NCI-H187 (cell line): ENCODE measurements around the gene RLF.
A peak's percentile ranks its signal among the peaks of the same experiment; 100 is the strongest.

ENCODE experiments used
- DNase-seq, 2 experiments: peaks; one replicate each; lab custom pipeline; 2025; lab: John Stamatoyannopoulos, UW

The RLF gene, protein sequence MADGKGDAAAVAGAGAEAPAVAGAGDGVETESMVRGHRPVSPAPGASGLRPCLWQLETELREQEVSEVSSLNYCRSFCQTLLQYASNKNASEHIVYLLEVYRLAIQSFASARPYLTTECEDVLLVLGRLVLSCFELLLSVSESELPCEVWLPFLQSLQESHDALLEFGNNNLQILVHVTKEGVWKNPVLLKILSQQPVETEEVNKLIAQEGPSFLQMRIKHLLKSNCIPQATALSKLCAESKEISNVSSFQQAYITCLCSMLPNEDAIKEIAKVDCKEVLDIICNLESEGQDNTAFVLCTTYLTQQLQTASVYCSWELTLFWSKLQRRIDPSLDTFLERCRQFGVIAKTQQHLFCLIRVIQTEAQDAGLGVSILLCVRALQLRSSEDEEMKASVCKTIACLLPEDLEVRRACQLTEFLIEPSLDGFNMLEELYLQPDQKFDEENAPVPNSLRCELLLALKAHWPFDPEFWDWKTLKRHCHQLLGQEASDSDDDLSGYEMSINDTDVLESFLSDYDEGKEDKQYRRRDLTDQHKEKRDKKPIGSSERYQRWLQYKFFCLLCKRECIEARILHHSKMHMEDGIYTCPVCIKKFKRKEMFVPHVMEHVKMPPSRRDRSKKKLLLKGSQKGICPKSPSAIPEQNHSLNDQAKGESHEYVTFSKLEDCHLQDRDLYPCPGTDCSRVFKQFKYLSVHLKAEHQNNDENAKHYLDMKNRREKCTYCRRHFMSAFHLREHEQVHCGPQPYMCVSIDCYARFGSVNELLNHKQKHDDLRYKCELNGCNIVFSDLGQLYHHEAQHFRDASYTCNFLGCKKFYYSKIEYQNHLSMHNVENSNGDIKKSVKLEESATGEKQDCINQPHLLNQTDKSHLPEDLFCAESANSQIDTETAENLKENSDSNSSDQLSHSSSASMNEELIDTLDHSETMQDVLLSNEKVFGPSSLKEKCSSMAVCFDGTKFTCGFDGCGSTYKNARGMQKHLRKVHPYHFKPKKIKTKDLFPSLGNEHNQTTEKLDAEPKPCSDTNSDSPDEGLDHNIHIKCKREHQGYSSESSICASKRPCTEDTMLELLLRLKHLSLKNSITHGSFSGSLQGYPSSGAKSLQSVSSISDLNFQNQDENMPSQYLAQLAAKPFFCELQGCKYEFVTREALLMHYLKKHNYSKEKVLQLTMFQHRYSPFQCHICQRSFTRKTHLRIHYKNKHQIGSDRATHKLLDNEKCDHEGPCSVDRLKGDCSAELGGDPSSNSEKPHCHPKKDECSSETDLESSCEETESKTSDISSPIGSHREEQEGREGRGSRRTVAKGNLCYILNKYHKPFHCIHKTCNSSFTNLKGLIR (N-terminal part only)

GRCh38 chr1:40161125-40161887 is at the start of gene RLF:
TSS of gene RLF (plus strand) at chr1:40161387. CDS start at chr1:40161400, 13 bp downstream.
- DNase-seq = peak; percentile 77 to 90

DNA sequence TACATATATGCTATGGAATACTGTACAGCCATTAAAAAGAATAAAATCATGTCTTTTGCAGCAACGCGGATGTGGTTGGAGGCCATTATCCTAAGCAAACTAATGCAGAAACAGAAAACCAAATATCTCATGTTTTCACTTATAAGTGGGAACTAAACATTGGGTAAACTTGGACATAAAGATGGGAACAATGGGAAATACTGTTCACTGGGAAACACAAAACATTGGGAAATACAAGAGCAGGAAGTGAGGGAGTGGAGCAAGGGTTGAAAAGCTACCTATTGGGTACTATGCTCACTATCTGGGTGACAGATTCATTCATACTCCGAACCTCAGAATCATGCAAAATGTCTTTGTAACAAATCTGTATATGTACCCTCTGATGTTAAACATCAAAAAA is 46.8 kb upstream of the RLF start:
- DNase-seq = no peak

DNA sequence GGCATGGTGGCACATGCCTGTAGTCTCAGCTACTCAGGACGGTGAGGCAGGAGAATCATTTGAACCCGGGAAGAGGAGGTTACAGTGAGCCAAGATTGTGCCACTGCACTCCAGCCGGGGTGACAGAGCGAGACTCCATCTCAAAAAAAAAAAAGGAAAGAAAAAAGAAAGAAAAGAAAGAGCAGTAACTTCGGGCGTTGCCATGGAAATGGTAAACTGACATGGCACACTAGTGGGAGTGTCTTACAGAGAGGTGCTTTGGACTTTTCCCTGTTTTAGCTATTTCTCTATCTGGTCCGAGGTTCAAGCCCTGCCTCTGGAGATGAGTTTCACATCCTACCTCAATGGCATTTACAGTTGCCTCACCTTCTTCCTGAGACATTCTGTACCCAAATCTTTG is 41.1 kb upstream of the RLF start:
- DNase-seq = no peak

- no peak for DNase-seq
Observed at GRCh38 chr1:40122855-40123254, 38.3 kb upstream of the RLF start.

- DNase-seq = no peak
Observed at GRCh38 chr1:40130892-40131291, 30.3 kb upstream of the RLF start.

GRCh38 chr1:40132383-40133311 is 28.5 kb upstream of the RLF start:
- DNase-seq = no peak

- DNase-seq = no peak
Observed at GRCh38 chr1:40133312-40133665, 27.9 kb upstream of the RLF start.

DNA sequence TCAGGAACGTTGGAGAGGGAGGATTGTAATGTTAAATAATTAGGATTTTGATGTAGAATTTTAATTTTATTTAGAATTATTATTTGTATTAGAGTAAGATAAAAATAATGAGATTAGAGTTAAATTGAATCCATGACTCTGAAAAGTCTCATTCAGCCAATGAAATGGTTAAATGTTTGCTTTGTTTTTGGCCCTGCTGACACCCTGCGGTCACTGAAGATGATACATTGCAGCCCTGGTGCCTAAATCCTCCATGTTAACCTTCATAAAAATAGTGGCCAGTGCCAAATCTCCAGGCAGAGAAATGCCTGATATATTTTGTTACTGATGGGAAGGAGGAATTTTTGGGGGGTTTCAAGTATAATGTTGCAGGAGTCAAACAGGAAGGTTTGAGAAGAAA is 27.3 kb upstream of the RLF start:
- DNase-seq = no peak

DNA sequence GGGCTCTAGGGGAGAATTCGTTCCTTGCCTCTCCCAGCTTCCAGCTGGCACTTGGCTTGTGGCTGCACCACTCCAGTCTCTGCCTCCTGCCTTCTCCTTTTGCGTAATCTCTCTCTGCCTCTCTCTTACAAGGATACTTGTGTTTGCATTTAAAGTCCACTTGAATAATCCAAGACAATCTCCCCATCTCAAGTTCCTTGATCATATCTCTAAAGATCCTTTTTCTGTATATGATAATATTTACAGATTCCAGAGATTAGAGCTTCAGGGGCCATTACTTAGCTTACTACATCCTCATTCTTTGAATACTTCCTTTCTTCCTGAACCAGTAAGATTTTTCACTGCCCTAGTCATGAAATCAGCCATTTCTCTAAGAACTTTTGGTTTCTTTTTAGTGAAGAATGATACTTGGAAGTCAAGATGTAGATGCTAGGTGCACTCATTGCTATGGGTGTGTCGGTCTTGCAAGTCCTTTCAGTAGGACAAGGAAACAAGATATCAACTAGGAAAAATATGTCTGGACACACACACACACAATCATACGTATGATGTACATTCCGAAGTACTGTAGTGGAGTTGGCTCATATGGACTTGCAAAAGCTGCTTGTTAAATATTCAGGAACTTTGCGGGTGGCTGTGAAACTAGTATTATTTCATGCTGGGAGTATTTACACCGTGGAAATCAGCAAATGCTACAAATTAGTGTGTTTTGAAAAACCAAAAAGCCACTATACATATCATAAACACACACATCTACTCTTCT is 20.8 kb upstream of the RLF start:
- no peak for DNase-seq

DNA sequence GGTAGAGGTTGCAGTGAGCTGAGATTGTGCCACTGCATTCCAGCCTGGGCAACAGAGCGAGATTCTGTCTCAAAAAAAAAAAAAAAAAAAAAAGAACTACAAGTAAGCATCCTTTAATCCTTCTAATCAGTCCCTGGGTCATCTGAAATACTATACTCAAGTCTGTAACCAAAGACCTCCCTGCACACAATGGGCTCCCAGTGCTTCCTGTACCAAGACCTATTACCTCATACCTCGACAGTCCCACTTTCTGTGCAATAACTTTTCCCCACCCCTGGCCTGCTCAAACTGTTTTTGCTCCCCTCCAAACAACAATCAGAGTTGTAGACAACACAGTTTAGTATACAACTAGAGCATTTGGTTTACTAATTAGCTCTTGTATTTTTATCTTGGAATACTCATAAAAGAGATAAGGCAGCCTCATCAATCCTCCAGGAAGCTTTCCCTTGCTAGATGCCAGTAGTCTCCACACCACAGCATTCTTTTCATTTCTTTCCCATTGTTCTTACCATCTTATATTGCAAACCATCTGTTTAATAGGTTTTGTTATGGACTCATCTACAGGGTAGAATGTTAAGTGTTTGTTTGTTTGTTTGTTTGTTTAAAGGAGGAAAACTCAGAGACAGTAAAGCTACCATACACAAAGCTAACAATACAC is 19.2 kb upstream of the RLF start:
- no peak for DNase-seq

GRCh38 chr1:40143891-40144575 is 17.2 kb upstream of the RLF start:
- peak in 1 of 2 experiments; percentile 41 for DNase-seq

GRCh38 chr1:40151457-40152079 is 9.6 kb upstream of the RLF start:
- DNase-seq = no peak

DNA sequence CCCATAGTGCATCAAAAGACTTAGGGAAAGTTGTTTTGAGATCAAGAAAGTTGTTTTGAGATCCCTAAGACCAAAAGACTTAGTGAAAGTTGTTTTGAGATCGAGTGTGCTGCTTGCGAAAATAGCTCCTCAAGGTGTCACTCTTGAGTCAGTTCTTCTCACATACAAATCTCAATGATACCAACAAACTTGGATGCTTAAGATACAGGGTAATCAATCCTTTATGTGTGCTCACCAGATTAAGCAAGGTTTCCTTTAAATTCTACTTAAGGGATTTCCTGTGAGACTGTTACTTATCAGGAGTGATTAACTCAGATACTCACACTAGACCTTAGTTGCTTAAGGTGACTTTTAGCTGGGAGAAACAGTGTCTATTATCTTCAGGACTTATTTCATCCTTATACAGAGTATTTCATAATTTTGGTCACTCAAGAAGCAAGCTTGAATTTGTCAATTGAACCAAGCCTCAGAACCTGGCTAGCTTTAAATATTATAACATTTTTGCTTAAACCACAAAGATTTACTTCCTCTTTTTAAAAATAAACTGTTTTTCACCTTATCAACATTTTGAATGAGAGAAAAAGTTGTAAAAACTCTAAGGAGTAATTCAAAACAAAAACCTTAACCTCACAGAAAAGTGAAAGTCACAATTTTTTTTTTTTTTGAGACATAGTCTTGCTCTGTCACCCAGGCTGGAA is 8.0 kb upstream of the RLF start:
- no peak for DNase-seq

DNA sequence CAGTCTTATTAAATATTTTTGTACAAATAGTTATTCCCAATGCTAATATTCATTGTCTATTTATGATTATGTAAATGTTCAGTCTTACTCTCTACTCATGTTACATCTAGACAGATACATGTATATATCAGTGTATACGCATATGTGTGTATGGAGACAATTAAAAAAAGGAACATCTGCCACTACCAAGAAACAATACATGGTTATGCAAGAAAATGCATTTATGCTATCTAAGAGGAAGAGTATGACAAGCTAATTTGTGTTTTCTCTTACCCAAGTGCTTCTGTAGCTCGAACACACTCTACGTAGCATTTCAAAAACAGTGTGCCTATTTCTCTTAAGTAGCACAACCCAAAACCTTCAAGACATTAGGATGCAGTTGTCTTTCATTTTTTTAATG is 6.1 kb upstream of the RLF start:
- no peak for DNase-seq

DNA sequence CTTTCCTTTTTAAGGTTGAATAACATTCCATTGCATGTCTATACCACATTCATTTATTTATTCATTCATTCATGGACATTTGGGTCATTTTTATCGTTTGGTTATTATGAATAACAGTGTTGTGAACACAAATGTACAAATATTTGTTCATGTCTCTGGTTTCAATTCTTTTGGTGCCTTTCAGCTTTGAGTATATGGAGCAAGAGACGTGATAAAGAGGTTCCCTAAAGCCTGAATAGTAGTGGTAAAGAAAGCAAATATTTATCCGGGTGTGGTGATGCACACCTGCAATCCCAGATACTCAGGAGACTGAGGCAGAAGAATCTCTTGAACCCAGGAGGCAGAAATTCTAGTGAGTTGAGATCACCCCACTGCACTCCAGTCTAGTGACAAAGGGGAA is 5.3 kb upstream of the RLF start:
- no peak for DNase-seq

DNA sequence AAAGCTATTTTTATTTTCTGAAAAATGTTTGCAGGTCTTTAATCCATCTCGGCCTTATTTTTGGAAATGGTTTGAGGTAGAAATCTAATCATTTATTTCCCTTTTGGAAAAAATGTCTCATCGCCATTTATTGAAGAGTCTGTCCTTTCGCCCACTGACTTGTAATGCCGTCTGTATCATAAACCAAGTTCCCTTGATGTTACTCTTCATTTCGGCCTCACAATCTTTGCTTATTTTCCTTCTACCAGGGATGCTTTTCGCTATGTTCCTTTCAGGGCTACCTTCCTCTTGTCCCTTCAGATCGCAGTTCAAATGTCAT is 422 bp upstream of the RLF start:
- no peak for DNase-seq

GRCh38 chr1:40161888-40162397 is 756 bp downstream of the RLF start:
- no peak for DNase-seq
